ENCODE measurements around the gene LPCAT4.
"Not testable (repeated sequence)": the region's sequence is repeated elsewhere in the genome, so short reads cannot be mapped to it uniquely, and the experiment has no call there.

LPCAT4 gene

GRCh38 chr15:34392981-34393380, 26.0 kb upstream of the LPCAT4 start:
- not testable (repeated sequence) for H3K4me3 ChIP-seq (ENCODE audit: insufficient read depth, low read length, poor library complexity, severe bottlenecking); H3K9ac ChIP-seq (ENCODE audit: low read length); H3K79me2 ChIP-seq (ENCODE audit: insufficient read depth, low read length); H3K36me3 ChIP-seq (ENCODE audit: low read length); H3K27ac ChIP-seq (ENCODE audit: low read depth, low read length); H3K9me2 ChIP-seq (replicated peaks; ENCODE audit: insufficient read depth, low read length); H3K4me2 ChIP-seq (ENCODE audit: low read depth, low read length, poor library complexity, severe bottlenecking); H3K9me3 ChIP-seq (ENCODE audit: insufficient read depth, low read length); H4K20me1 ChIP-seq (ENCODE audit: low read depth, low read length); H2AFZ ChIP-seq (ENCODE audit: low read depth, low read length, severe bottlenecking); H3F3A ChIP-seq (ENCODE audit: insufficient read depth); H3K27me3 ChIP-seq (ENCODE audit: low read length)

GRCh38 chr15:34389594-34390086, 22.6 kb upstream of the LPCAT4 start:
- H3K9ac ChIP-seq (ENCODE audit: low read length); H2AFZ ChIP-seq (ENCODE audit: low read depth, low read length, severe bottlenecking); H3F3A ChIP-seq (ENCODE audit: insufficient read depth); H3K9me2 ChIP-seq (replicated peaks; ENCODE audit: insufficient read depth, low read length); H3K4me2 ChIP-seq (ENCODE audit: low read depth, low read length, poor library complexity, severe bottlenecking); H3K9me3 ChIP-seq (ENCODE audit: insufficient read depth, low read length); H3K36me3 ChIP-seq (ENCODE audit: low read length); H3K4me3 ChIP-seq (ENCODE audit: insufficient read depth, low read length, poor library complexity, severe bottlenecking); H3K27me3 ChIP-seq (ENCODE audit: low read length); H4K20me1 ChIP-seq (ENCODE audit: low read depth, low read length); H3K27ac ChIP-seq (ENCODE audit: low read depth, low read length); H3K79me2 ChIP-seq (ENCODE audit: insufficient read depth, low read length): not testable (repeated sequence)

DNA sequence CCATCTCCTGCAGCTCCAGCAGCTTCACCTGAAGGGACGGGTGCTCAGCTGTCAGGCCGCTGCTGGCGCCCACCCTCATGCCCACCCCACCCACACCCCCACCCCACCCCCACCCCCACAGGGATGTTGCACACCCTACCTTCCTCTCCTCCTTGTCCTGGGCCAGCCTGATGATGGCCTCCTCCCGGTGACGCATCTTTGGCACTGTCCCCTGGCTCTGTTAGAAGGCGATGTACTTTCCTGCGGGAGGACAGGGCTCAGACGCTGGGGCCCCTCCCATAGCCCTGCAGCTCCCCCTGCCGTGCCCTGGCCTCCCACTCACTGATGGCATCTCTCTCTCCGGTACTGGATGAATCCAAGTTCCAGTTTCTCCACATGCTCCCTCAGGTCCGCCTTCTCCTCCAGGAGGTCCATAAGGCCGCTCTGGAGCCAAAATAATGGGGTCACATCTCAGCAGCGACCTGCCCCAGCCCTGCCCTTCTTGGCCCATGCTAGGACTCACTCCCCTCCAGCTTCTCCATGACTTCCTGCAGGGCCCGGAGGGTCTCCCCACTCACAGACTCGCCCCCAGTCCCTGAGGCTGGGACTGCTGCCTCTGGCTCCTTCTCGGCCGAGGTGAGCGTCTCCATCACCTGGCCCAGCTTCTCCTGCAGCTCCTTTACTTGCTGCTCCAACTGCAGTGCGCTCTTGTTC, 15.0 kb upstream of the LPCAT4 start:
- not testable (repeated sequence) for H3F3A ChIP-seq (ENCODE audit: insufficient read depth); H3K27me3 ChIP-seq (ENCODE audit: low read length); H3K9me3 ChIP-seq (ENCODE audit: insufficient read depth, low read length); H3K9me2 ChIP-seq (replicated peaks; ENCODE audit: insufficient read depth, low read length); H3K4me2 ChIP-seq (ENCODE audit: low read depth, low read length, poor library complexity, severe bottlenecking); H3K36me3 ChIP-seq (ENCODE audit: low read length); H3K27ac ChIP-seq (ENCODE audit: low read depth, low read length); H3K9ac ChIP-seq (ENCODE audit: low read length); H2AFZ ChIP-seq (ENCODE audit: low read depth, low read length, severe bottlenecking); H3K4me3 ChIP-seq (ENCODE audit: insufficient read depth, low read length, poor library complexity, severe bottlenecking); H3K79me2 ChIP-seq (ENCODE audit: insufficient read depth, low read length); H4K20me1 ChIP-seq (ENCODE audit: low read depth, low read length)

GRCh38 chr15:34380491-34380890, 13.5 kb upstream of the LPCAT4 start:
- H3K79me2 ChIP-seq (ENCODE audit: insufficient read depth, low read length); H3K4me2 ChIP-seq (ENCODE audit: low read depth, low read length, poor library complexity, severe bottlenecking); H3K9me3 ChIP-seq (ENCODE audit: insufficient read depth, low read length); H3K9me2 ChIP-seq (replicated peaks; ENCODE audit: insufficient read depth, low read length); H3F3A ChIP-seq (ENCODE audit: insufficient read depth); H3K27ac ChIP-seq (ENCODE audit: low read depth, low read length); H2AFZ ChIP-seq (ENCODE audit: low read depth, low read length, severe bottlenecking); H3K36me3 ChIP-seq (ENCODE audit: low read length); H3K9ac ChIP-seq (ENCODE audit: low read length); H3K27me3 ChIP-seq (ENCODE audit: low read length); H4K20me1 ChIP-seq (ENCODE audit: low read depth, low read length); H3K4me3 ChIP-seq (ENCODE audit: insufficient read depth, low read length, poor library complexity, severe bottlenecking): not testable (repeated sequence)

- H3K27ac ChIP-seq (ENCODE audit: low read depth, low read length): no peak overlapping the region
- no peak overlapping the region for H3K9ac ChIP-seq (ENCODE audit: low read length)
- no peaks in the 10 kb centered on the region for H3K9me2 ChIP-seq (replicated peaks; ENCODE audit: insufficient read depth, low read length)
- no peaks in the 10 kb centered on the region for H3K9me3 ChIP-seq (ENCODE audit: insufficient read depth, low read length)
- H3K36me3 ChIP-seq (ENCODE audit: low read length): no peaks in the 10 kb centered on the region
- H3K4me3 ChIP-seq (ENCODE audit: insufficient read depth, low read length, poor library complexity, severe bottlenecking): no peak overlapping the region
- no peak overlapping the region for H2AFZ ChIP-seq (ENCODE audit: low read depth, low read length, severe bottlenecking)
- H3K27me3 ChIP-seq (ENCODE audit: low read length): no peaks in the 10 kb centered on the region
- H3K79me2 ChIP-seq (ENCODE audit: insufficient read depth, low read length): no peaks in the 10 kb centered on the region
- no peaks in the 10 kb centered on the region for H4K20me1 ChIP-seq (ENCODE audit: low read depth, low read length)
- H3F3A ChIP-seq (ENCODE audit: insufficient read depth): no peaks in the 10 kb centered on the region
- no peak overlapping the region for H3K4me2 ChIP-seq (ENCODE audit: low read depth, low read length, poor library complexity, severe bottlenecking)
- TF ChIP-seq EZH2phosphoT487 (conservative IDR thresholded peaks at IDR 0.05; ENCODE audit: low read length) (no peak), CTCF (IDR thresholded peaks at IDR 0.05; ENCODE audit: insufficient read depth, low read length, poor library complexity, severe bottlenecking) (no peak)
These were observed 9.9 kb upstream of the LPCAT4 start for GRCh38 chr15:34376856-34377255.

- not testable (repeated sequence) for H3K9me3 ChIP-seq (ENCODE audit: insufficient read depth, low read length); H2AFZ ChIP-seq (ENCODE audit: low read depth, low read length, severe bottlenecking); H3K27ac ChIP-seq (ENCODE audit: low read depth, low read length); H3K4me3 ChIP-seq (ENCODE audit: insufficient read depth, low read length, poor library complexity, severe bottlenecking); H3K36me3 ChIP-seq (ENCODE audit: low read length); H3K9ac ChIP-seq (ENCODE audit: low read length); H3F3A ChIP-seq (ENCODE audit: insufficient read depth); H3K27me3 ChIP-seq (ENCODE audit: low read length); H3K9me2 ChIP-seq (replicated peaks; ENCODE audit: insufficient read depth, low read length); H3K79me2 ChIP-seq (ENCODE audit: insufficient read depth, low read length); H3K4me2 ChIP-seq (ENCODE audit: low read depth, low read length, poor library complexity, severe bottlenecking); H4K20me1 ChIP-seq (ENCODE audit: low read depth, low read length)
These were observed 8.5 kb upstream of the LPCAT4 start for GRCh38 chr15:34375541-34375940.

All from SU-DHL-6 (cell line).